Cortex of kidney (tissue), 1 donor: Measurements from ENCODE around the gene IRGQ.

Source experiments
- DNase-seq: peaks from one replicate; lab custom pipeline; 2025; lab: John Stamatoyannopoulos, UW

IRGQ gene

GRCh38 chr19:43544077-43544476 lies 51.9 kb downstream of the IRGQ start:
- DNase-seq, result no peak

GRCh38 chr19:43541920-43542650 lies 53.8 kb downstream of the IRGQ start:
- no peak for DNase-seq

- DNase-seq, result no peak
Measured at GRCh38 chr19:43540381-43540780, 55.6 kb downstream of the IRGQ start.

GRCh38 chr19:43538922-43539321 lies 57.0 kb downstream of the IRGQ start:
- DNase-seq, result no peak

- no peak for DNase-seq
Measured at GRCh38 chr19:43534816-43535761, 60.8 kb downstream of the IRGQ start.
